Astrocyte of the cerebellum (primary cell): ENCODE measurements around the gene USP7.

Experiments
- DNase-seq: peaks from one replicate; pipeline ENCODE4 v3.0.0-alpha.2; 2011; ENCODE audit warnings: low read depth
- H3K4me3 ChIP-seq: 2 replicates; pipeline ENCODE4 v1.5.1; 2011; ENCODE audit warnings: mild to moderate bottlenecking, low read depth, low read length, moderate library complexity
- CTCF ChIP-seq: IDR thresholded peaks from 2 replicates; pipeline ENCODE4 v1.5.1; 2012; ENCODE audit warnings: low read length, low read depth, moderate library complexity, mild to moderate bottlenecking; ENCODE audit errors: missing control alignments
- in situ Hi-C: cut with HindIII; loops from 2 replicates; pipeline ENCODE4 v1.10.0; 2017; ENCODE audit warnings: low sequenced_read_pairs

Gene USP7

GRCh38 chr16:8898660-8899318, 64.9 kb downstream of the USP7 start:
- DNase-seq: no peak
- no peak for TF ChIP-seq CTCF
- H3K4me3 ChIP-seq: no peak overlapping the region
- in situ Hi-C loops: no loop called here

- no peak for TF ChIP-seq CTCF
- DNase-seq: no peak
- in situ Hi-C loops: no loop called here
- no peak overlapping the region for H3K4me3 ChIP-seq
Measured at GRCh38 chr16:8894736-8895334, 68.9 kb downstream of the USP7 start.

- in situ Hi-C loops: no loop called here
- DNase-seq: no peak
- H3K4me3 ChIP-seq: no peak overlapping the region
- no peak for TF ChIP-seq CTCF
Measured at GRCh38 chr16:8893976-8894690, 69.6 kb downstream of the USP7 start.

- no peak for TF ChIP-seq CTCF
Measured at GRCh38 chr16:8893426-8893825, 70.3 kb downstream of the USP7 start.

GRCh38 chr16:8892101-8892575, 71.6 kb downstream of the USP7 start:
- in situ Hi-C loops: no loop called here
- H3K4me3 ChIP-seq: no peak overlapping the region
- no peak for DNase-seq
- no peak for TF ChIP-seq CTCF

More at GRCh38 chr16:8893426-8893825, 70.3 kb downstream of the USP7 start:
- DNase-seq: no peak
- in situ Hi-C loops: no loop called here
- H3K4me3 ChIP-seq: no peak overlapping the region

- no peak for DNase-seq
Measured at GRCh38 chr16:8890549-8890921, 73.2 kb downstream of the USP7 start.

More at GRCh38 chr16:8890549-8890921, 73.2 kb downstream of the USP7 start:
- no peak for TF ChIP-seq CTCF
- H3K4me3 ChIP-seq: no peak overlapping the region
- in situ Hi-C loops: no loop called here
